Measurements from ENCODE around the gene COPE.

DNA sequence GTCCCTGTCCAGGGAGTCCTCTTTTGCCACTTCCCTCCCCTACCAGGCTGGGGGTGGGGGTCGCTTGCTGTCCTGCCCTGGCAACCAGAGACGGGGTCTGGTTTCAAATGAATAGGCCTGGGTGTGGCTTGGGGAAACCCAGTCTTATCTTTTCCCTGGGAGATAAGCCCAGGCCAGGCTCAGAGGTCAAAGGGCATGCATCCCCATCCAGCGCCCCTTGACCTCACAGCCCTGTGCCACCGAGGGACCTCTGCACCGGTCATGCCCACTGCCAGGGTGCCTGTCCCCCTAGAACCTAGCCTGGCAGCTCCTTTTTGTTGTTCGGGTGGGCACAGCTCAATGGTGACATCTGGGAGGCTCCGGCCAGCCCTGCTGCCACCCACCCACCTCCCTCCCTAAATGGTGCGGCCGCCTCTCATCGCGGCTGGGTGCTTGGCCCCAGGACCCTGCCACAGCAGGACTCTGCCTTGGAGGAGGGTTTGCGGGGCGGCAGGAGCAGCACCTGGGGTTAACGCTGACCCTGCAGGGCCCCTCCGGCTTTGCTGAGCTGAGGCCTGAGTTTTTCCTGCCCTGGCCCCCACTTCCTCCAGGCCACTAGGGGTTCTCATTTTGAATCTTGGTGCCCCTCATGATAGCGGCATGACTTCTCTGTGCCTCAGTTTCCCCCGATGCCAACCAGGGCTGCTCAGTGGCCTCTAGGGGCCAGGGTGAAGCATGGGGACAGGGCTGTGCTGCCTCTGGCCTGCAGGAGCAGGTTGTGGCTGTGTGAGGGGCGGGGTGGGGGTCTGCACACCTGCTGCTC is 20.4 kb downstream of the COPE start:
- TF ChIP-seq EZH2phosphoT487 (IDR thresholded peaks at IDR 0.05; ENCODE audit: low read depth): no peak
- TF ChIP-seq, protein P1, sequence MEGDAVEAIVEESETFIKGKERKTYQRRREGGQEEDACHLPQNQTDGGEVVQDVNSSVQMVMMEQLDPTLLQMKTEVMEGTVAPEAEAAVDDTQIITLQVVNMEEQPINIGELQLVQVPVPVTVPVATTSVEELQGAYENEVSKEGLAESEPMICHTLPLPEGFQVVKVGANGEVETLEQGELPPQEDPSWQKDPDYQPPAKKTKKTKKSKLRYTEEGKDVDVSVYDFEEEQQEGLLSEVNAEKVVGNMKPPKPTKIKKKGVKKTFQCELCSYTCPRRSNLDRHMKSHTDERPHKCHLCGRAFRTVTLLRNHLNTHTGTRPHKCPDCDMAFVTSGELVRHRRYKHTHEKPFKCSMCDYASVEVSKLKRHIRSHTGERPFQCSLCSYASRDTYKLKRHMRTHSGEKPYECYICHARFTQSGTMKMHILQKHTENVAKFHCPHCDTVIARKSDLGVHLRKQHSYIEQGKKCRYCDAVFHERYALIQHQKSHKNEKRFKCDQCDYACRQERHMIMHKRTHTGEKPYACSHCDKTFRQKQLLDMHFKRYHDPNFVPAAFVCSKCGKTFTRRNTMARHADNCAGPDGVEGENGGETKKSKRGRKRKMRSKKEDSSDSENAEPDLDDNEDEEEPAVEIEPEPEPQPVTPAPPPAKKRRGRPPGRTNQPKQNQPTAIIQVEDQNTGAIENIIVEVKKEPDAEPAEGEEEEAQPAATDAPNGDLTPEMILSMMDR (IDR thresholded peaks at IDR 0.05; ENCODE audit: low read depth, low read length): no peak

All from OCI-LY3 (cell line).